ENCODE measurements around the gene DIPK1B.

- no peak for TF ChIP-seq CTCF (IDR thresholded peaks at IDR 0.05; ENCODE audit: borderline replicate concordance, extremely low read depth, low read length, poor library complexity, severe bottlenecking)
- TF ChIP-seq EZH2 (IDR thresholded peaks at IDR 0.05; ENCODE audit: borderline replicate concordance, low read depth, low read length, severe bottlenecking), result no peak
Observed at GRCh38 chr9:136685216-136685615, 27.2 kb upstream of the DIPK1B start.
